HG03442 (cell line): ENCODE measurements around the gene RAP1GAP.
"Not testable (repeated sequence)": the region's sequence is repeated elsewhere in the genome, so short reads cannot be mapped to it uniquely, and the experiment has no call there.

ENCODE experiments used
- ATAC-seq: cut with Tn5 transposase; IDR thresholded peaks from one replicate; pipeline ENCODE4 v1.9.1; 2021; ENCODE audit warnings: mild to moderate bottlenecking, moderate library complexity; ENCODE audit not compliant: unreplicated experiment

RAP1GAP gene

DNA sequence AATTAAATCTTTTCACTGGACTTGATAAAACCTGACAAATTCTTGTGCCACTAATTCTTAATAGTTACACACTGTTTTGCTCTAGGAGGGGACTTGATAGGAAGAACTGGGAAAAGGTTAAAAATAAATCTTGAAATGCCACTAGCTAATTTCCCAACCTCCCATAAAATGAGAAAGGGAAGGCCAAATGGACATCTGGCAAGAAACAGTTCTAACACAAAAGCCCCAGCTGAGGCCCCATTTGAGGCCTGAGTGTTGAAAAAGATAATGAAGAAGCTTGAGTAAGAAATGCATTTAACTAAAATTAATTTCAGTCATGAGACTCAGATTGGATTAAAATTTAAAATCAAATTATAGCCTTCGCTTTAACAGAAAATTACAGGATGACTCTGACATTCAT is 11.2 kb upstream of the RAP1GAP start:
- ATAC-seq: no peak

DNA sequence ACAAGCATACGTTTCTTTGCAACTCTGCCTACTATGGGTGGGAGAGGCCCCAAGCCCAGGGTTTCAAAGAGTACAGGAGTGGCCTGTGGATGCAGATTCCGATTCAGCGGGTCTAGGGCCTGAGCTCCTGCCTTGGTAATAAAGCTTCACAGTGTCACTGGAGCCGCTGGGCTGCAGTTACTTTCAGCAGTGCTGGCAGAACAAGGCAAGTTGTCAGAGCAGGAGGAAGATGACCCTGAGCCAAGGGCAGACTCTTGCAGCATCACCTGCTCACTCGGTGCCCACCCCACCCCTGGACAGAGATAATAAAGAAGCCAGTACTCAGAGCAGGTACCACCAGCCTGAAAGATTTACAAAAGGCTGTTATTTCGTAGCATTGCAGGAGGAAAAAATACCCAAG is 8.0 kb upstream of the RAP1GAP start:
- no peak for ATAC-seq

DNA sequence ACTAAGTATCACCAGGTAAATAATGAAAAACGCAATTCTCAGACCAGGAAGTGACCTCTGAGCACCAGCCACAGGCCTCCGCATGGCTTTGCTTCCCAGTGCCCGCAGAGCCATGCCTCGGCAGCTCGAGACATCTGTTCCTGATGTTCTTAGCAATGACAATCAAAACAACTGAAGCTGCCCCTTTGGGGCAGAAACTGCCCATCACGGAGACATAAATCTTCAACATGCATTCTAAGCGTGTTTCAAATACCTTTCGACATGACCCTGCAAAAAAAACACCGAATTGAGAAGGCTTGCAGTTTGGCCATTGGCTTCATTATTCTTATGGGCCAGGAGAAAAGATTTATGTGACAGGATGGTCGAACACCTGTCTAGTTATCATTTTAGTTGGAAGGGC is 5.8 kb upstream of the RAP1GAP start:
- no peak for ATAC-seq

DNA sequence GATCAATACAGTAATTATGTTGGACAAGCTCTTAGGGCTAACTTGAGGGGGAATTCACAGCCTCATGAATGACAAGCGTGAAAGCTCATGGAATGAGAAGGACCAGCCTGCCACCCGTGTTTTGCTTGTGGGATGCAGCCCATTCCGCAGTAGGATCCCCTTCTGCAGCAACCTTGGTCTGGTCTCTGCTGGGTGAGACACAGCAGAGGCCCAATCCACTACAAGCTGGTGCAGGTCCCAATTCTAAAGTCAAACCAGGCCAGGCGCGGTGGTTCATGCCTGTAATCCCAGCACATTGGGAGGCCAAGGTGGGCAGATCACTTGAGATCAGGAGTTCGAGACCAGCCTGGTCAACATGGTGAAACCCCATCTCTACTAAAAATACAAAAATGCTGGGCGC is 4.7 kb upstream of the RAP1GAP start:
- not testable (repeated sequence) for ATAC-seq

DNA sequence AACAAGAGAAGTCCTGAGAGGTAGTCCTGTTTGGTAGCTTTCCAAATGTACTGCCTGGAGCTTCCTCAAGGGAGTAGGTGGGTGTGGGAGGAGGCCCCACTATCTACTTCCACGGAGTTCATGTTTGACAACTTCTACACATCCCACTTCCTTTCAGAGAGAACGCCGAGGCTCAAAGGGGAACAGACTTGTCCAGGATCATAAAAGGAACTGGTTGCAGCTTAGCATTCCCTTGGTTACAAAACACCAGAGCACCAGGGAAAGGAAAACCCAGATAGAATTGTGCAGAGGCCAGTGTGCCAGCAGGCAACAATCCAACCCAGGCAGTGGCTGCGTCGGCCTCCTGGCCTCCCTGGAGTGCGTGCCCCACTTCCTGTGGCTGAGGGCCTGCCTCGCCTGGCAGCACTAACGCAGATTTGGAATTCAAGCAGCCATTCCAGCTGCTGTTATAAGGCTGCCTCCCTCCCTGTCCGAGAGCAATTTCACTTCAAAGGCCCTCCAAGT is 4.2 kb upstream of the RAP1GAP start:
- no peak for ATAC-seq

DNA sequence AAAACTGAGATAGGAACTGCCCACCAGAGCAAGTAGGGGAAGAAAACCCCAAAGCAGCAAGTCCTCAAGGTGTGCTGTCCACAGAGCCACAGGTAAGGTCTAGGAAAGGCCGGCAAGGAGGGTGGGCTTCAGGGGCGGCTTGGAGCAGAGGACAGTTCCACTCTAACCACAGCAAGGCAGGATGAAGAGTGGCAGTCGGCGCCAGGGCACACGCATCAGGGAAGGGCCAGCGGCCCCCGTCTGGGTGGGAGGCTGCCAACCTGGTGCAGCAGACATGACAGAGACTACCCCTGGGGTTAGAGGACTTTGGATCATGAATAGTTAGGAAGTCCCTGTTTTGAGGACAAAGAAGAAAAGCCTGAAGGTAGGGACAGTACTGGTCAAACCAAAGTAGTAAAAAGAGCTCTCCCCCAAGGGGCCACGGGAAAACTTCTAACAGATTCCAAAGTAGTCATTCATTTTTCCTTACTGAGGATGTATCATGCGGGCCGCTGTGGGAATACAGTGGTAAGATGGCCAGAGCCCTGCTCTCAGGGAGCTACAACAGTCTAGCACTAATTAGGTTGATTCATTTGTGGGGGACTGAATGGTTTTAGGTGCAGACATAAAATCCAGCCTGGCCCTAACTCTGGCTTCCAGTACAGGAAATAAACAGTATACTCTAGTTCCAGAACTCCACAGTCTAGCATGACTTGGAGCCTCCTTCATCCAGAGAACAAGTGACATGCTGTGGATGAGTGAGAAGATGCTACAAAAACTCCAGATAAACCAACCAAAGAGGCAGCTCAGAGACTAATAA is 3.5 kb upstream of the RAP1GAP start:
- ATAC-seq: no peak

DNA sequence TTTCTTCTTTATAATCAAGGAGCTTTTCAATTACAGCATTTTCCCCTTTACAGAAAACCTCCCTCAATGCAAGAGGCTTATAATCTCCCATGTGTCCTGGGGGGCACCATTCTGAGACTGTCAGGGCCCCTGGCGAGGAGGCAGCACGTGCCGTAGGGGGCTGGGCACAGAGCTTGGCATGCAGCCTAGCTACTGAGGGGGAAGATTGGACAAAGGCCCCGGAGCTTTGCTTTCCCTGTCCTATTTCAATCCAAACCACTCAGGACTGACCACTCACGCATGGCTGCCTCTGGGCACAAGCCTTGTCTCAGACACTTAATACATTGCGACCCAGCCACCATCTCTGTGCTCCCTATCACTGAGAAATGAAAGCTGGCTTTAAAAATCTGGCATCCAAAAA is 2.8 kb upstream of the RAP1GAP start:
- ATAC-seq: no peak

DNA sequence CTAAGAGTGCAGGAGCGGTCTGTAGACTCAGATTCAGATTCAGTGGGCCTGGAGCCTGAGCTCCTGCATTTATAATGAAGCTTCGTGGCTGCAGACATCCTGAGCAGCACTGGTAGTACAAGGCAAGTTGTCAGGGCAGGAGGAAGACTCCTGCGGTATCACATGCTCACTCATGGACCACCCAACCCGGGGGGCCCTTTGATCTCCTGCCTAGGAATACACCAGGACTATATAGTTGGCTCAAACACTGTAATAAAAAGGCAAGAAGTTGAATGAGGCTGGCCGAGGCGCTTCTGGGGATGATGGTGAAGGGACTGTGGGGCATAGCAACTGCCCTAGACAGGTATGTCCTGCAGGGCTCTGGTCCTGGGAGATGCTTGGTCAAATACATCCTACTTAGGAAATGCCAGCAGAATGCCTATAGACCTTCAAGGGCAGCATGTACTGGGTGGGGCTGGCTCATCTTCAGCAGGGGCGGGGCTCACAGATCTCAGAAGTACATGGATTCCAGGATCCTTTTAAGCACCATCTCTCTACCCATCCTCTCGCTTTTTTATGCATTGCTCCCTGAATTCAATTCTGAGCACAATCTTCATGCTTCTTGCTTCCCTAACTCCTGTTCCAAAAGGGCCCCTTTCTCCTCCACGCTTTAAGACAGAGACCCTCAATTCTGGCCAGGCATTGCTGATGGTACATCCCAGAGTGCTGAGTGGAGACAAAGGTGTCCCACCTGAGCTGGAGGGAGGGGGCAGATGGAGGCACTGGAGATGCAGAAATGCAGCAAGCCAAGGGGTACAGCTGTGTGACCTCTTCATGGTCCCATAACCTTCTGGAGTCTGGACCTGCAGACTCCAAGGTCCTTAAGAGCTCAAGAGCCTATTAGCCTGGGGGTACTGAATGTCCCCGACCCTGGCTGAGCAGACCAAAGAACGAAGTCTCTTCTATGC is 2.1 kb upstream of the RAP1GAP start:
- ATAC-seq: no peak

DNA sequence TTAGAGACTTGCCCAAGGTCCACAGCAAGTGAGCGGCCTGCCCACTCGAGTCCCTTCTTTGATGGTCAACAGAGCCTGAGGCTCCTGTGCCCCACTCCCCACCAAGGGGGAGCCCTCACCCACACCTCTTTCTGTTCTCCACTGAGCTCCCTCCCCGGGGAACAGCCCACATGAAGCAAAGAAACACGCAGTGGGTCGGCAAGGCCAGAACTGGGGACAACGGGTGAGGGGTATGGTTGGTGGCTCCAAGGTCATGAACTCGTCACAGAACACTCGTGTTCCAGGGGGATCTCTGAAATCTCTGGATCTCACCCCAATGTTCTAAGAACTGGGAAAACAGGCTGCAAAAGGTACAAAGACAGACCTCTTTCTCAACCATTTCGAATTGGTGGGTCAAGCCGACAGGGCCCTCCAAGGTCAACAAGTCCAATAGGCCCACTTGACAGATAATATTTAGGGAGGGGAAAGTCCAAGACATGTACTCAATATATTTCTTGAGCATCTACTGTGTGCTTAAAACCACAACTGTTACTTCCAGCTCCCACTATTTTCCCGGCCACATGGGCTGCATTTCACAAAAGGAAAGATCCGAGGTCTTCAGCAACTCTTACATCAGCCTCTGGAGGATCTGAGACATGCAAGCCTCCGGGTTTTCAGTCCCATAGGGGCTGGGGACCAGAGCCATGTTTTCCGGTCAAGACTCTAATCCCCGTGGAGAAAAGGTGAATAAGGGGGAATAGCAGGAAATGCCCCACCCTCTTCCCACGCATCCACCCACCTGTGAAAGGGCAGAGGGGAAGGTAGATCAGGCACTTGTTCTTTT is 1.1 kb upstream of the RAP1GAP start:
- ATAC-seq: no peak

DNA sequence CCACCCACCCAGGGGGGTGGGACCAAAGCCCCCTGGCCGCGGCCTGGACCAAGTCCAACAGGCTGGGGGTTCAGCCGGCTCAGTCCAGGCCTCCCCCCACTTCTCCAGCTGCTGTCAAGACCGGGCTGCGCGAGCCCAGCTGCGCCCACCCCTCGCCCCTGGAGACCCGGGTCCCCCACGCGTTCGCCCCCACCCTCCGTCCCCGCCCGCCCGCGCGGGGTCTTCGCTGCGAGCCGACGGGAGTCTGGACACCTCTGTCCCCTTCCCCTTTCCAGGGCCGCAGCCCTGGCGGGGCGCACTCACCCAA is 253 bp downstream of the RAP1GAP start:
- no peak for ATAC-seq

DNA sequence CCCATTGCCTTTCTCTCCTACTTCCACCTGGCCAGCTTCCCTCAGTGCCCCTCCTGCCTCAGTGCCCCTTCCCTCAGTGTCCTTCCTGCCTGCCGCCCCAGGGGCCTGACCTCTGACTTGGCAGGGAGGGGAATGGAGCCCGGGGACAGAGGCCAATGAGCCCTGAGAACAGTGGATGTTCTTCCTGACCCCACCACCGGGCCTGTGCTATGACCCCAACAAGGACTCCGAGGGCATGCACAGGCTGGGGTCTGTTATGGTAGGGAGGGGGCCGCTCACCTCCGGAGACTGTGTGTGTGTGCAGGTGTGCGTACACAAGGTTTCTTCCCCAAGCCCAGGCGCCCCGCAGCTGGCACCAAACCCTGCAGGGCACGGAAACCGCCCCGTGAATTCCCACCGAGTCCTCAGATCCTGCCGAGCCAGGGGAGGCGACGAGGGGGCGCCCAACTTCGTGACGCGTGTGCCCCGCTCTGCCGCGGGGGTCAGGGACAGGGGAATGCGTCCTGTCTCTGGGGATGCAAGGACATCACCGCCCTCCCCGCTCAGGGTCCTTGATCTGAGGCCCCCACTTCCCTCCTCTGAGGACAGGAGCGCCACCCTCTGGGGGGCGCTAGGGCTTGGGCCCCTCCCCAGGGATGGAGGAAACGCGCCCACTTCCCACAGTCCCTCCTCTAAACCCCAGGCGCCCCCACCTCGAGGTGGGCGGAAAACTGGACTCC is 766 bp downstream of the RAP1GAP start:
- no peak for ATAC-seq

DNA sequence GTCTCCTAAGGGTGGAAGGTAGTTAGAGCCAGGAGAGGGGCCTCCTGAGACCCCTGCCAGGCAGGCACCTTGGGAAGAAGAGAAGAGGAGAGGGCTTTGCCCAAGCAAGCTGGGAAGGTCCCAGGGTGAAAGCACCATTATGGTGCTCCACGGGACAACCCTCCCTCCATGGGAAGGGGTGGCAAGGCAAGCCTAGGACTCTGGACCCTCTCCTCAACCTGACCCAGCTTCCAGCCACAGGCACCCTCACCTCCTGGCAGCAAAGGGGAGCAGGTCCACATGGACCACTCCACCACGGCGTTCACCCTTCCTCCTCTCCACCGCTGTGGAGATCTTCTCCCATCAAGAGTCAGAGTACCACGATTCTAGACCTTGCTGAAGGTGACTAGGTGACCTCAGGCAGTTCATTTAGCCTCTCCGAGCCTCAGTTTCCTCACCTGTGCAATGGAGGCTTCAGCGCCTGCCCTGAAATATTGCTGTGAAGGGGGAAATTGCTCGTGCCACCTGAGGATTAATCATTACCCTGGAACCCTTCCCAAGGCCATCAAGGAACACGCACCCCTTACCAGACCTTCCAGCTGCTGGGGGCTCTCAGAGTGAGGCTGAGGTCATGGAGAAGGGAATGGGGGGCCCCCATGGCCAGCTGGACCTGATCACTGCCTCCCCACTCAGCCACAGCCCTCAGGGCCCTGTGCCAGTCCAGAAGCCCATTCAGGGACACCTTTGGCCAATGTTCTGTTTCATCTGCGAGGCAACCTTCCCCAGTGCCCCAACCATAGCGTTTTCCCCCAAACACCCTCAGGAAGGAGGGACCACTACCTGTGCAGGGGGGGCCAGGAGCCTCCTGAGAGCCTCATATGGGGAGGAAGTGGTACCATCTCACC is 1.6 kb downstream of the RAP1GAP start:
- ATAC-seq: no peak

DNA sequence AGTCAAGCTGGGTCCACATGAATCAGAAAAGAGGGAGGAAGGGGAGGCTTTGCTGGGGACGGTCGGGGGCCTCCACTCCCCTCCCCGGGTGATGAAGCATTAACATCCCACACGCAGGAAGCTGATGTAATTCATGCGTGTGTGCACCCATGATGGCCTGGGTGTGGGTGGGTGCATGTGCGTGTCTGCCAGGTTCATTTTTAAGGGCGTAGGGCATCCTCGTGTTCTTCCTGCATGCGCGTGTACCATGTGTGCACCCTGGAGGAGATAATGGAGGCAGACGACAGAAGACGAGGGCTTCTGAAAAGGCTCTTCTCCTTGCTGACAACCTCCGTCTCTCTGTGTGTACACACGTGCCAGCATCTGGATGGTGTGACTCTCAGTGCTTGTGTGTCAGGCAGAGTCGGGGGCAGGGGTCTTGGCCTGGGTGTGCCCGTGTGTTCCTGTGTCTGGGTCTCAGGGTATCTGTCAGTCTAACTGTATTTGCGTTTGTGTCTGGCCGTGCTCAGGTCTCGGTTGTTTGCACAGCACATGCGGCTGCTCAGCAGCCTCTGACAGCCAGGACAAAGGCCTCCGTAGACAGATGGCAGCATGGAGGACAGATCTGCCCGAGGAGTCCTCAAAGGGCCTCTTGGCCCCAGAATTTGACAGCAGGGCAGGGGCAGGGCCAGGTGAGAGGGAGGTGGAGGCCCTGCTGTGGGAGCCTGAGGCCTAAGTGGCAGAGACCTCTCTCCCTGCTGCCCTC is 2.4 kb downstream of the RAP1GAP start:
- ATAC-seq: no peak

DNA sequence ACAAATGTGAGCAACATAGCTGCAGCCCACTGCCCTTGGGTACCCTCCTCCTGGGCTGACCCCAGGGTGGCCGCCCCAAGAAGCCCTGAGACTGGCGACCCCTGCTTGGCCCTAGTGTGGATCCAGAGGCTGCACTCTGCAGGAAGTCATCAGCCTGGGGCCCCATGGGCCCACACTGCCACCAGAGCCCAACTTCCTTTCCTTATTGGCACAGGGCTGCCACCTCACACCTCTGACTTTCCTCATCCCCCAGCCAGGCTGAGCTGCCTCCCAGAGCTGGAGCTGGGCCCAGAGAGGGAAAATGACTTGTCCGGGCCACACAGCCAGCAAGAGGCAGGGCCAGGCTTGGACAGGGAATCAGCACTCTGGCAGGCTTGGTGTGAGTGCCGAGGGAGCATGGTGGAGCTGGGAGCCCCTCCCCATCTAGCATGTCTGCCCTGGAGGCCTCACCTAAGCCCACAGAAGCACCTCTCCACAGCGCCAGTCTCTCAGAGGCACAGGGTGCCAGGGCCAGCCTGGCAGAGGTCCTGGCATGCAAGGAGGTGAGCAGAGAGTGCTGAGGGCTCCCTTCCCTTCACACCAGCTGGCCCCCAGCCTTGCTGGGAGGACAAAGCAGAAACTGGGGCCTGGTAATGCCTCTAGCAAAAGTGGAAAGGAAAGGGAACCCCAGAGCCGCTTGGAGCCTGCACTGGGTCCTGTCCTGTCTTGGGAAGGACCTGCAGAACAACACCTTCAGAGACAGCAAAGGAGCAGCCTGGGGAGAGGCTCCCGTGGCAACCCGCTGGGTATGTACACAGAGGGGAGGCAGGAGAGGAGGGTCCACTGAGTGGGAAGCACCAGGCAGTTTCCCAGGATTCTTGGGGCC is 3.2 kb downstream of the RAP1GAP start:
- no peak for ATAC-seq

DNA sequence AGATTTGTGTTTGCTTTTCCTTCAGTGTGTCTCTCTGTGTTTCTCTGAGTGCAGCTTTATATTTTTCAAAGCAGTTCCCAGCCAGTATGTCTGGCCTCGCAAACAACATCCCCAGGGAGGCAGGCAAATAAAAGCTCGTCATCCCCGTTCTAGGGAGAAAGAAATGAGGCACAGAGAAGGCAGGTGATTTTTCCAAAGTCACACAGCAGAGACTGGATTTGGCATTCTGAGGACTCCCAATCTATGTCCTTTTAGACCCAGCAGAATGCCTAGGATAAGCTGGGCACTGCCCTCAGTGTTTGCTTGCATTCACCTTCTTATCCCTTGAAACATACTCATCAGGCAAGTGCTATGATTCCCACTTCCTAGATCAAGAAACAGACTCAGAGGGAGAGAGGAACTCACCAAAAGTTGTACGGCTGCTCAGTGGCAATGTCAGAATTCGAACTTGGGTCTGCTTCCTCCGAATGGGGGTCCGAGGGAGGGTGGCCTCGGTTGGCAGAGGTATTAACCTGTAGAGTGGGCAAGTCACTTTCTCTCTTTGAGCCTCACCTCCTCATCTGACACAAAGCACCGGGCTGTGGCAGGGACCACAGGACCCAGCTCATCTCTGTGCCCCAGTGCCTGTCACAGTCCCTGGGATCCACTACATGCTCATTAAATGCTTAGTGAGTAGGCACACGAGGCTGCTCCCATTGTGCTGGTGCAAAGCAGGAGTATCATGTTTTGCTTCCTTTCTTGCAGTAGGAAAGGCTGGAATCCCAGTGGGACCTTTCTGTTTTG is 4.2 kb downstream of the RAP1GAP start:
- ATAC-seq: no peak

DNA sequence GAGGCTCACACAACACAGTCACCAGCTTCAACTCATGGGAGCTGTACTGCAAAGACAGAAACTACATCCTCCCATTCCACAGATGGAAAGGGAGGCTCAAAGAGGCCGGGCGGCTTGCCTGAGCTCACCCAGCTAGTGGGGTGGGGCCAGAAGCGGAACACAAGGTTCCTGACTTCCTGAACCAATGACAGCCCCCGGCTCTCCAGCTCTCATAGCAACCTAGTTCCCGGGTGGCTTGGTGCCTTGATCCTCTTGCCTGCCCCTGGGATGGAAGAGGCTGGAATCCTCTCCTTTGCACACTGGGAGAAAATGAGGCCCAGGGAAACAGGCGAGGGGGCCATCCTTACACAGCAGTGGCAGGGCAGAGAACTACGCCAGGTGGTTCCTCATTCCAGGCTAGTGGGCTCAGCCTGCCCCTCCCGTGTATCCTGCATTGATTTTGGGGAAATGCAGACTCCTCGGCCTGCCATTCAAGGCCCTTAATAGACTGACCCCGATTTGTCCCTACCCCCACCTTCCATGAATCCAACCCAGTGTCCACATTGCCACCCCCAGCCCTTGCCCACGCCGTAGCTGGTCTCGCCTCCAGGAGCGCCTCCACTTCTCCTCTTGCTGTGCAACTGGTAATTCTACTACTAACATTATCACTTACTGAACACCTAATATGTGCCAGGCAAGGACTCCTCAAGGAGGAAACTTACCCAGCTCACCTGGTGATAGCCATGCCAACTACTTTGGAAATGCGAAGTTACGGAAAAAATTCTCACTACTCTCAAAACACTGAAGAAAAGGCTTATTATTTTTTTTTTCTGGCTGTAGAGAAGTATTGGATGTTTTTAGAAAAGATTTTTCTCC is 5.0 kb downstream of the RAP1GAP start:
- no peak for ATAC-seq
